ENCODE measurements around the gene ATXN2.

DNA sequence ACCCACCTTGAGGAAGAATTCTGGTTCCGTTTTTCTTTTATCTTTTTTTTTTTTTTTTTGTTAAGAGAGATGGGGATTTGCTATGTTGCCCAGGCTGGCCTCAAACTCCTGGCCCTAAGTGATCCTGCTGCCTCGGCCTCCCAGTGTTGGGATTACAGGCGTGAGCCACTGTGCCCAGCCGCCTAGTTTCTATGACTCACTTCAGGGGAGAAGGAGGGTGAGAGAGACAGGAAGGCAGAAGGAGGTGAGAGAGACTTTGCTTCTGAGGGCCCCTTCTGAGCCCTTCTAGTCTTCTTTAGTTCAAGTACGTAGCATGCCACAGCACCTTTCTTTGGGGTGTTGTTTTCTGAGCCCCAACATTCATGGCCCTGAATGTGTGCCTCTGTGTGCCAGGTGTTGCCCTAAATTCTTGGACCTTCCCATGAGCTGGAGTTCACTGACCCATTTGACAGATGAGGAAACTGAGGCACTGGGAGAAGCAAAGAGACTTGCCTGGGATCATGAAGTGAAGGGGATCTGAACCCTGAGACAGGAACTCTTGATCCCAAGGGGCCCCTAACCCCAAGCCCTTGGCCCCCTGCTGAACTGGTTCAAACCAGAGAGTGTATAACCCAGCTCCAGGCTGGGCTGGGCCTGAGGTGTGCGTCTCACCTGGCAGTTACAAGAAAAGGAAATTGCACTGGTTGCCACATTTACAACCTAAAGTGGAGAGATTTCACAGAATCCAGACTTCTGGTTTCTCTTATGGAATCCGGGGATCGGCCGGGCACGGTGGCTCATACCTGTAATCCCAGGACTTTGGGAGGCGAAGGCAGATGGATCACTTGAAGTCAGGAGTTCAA lies 172.6 kb downstream of the ATXN2 start:
- TF ChIP-seq POLR2A (IDR thresholded peaks at IDR 0.05) (no peak), CTCF (IDR thresholded peaks at IDR 0.05) (no peak)

All from breast epithelium (tissue), 3 donors.